Subcutaneous abdominal adipose tissue (tissue), 5 donors: ENCODE data around the gene SMCO4.

Experiments
- H3K27ac ChIP-seq: one replicate; pipeline ENCODE4 v1.7.0; 2013; ENCODE audit warnings: low read depth, mild to moderate bottlenecking, inconsistent platforms, low read length, moderate library complexity
- H3K27me3 ChIP-seq, 5 donors: one replicate each; pipeline ENCODE4 v1.7.0; 2013; ENCODE audit warnings: low read length in 5 of 5, inconsistent platforms in 1 of 5; ENCODE audit not compliant: control insufficient read depth in 5 of 5, insufficient read depth in 4 of 5
- H3K36me3 ChIP-seq, 5 donors: one replicate each; pipeline ENCODE4 v1.7.0; 2013; ENCODE audit warnings: low read length in 5 of 5; ENCODE audit not compliant: control insufficient read depth in 5 of 5, insufficient read depth in 5 of 5
- H3K4me1 ChIP-seq, 5 donors: one replicate each; pipeline ENCODE4 v1.7.0; 2013; ENCODE audit warnings: low read length in 5 of 5, mild to moderate bottlenecking in 3 of 5, moderate library complexity in 1 of 5; ENCODE audit not compliant: control insufficient read depth in 5 of 5, insufficient read depth in 5 of 5
- H3K4me3 ChIP-seq, 5 donors: one replicate each; pipeline ENCODE4 v1.7.0; 2013; ENCODE audit warnings: low read length in 5 of 5, low read depth in 1 of 5
- H3K9ac ChIP-seq, 5 donors: one replicate each; pipeline ENCODE4 v1.7.0; 2013; ENCODE audit warnings: low read length in 5 of 5, mild to moderate bottlenecking in 4 of 5, moderate library complexity in 3 of 5
- H3K9me3 ChIP-seq, 5 donors: one replicate each; pipeline ENCODE4 v1.7.0; 2013; ENCODE audit warnings: low read length in 5 of 5; ENCODE audit not compliant: control insufficient read depth in 5 of 5
- donor health status: healthy.
- donor health status: healthy.
- donor health status: healthy.
- donor health status: healthy.
- donor health status: healthy.

Gene SMCO4

DNA sequence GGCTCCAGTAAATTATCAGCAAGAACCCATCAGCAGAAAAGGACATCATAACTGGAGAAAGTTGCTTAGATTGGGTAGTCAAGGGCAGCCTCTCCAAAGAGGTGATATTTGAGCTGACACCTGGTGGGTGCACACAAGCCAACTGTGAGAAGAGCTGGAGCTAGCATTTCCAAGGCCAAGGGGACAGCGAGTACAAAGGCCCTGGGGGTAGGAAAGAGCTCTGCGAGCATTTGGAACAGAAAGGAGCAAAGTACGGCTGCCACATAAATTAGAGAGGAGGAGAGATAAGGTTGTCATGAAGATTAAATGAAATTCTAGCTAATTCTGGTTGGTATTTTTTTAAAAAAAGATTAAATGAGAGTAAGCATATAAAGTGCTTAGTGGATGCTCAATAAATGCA lies 21.7 kb upstream of the SMCO4 start:
- H3K4me3 ChIP-seq: no peak overlapping the region

GRCh38 chr11:93563857-93564256 lies 20.7 kb upstream of the SMCO4 start:
- Histone ChIP-seq H3K9me3 (no peaks in the 10 kb centered on the region), H3K36me3 (no peaks in the 10 kb centered on the region), H3K4me1 (peaks cover 0 to 12% (median 4%) of the 10 kb centered on the region in 5 donors), H3K27me3 (no peaks in the 10 kb centered on the region), H3K4me3 (no peak overlapping the region), H3K27ac (no peak overlapping the region), H3K9ac (no peak overlapping the region)

More for the DNA sequence above, 21.7 kb upstream of the SMCO4 start:
- Histone ChIP-seq H3K27me3 (no peaks in the 10 kb centered on the region), H3K4me1 (peaks cover 0 to 15% (median 4%) of the 10 kb centered on the region in 5 donors), H3K9me3 (no peaks in the 10 kb centered on the region), H3K36me3 (no peaks in the 10 kb centered on the region), H3K9ac (no peak overlapping the region), H3K27ac (no peak overlapping the region)

DNA sequence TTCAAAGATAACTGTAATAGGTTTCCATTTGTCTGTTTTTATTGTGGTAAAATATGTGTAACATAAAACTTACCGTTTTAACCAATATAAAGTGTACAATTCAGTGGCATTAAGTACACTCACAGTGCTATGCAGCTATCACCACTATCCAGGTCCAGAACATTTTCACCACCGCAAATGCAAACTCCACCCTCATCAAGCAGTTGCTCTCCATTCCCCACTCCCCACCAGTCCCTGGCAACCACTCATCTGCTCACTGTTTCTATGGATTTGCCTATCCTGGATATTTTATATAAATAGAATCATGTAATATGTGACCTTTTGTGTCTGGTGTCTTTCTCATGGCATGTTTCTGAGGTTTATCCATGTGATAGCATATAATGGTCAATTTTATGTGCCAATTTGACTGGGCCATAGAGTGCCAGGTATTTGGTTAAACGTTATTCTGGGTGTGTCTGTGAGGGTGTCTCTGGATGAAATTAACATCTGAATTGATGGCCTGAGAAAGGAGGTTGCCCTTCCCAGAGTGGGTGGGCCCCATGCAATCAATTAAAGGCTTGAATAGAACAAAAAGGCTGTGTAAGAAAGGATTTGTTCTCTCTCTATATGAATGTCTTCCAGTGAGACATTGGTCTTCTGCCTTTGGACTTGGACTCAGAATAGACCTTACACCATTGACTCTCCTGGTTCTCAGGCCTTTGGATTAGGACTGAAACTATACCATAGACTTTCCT lies 17.2 kb upstream of the SMCO4 start:
- H3K36me3 ChIP-seq: no peaks in the 10 kb centered on the region
- H3K9me3 ChIP-seq: no peaks in the 10 kb centered on the region
- H3K27ac ChIP-seq: no peak overlapping the region
- H3K27me3 ChIP-seq: peaks cover 0 to 2% (median 0%) of the 10 kb centered on the region in 5 donors
- no peak overlapping the region for H3K4me3 ChIP-seq
- H3K4me1 ChIP-seq: no peaks in the 10 kb centered on the region
- no peak overlapping the region for H3K9ac ChIP-seq

GRCh38 chr11:93559681-93560080 lies 16.5 kb upstream of the SMCO4 start:
- H3K27me3 ChIP-seq: peaks cover 3 to 4% (median 3%) of the 10 kb centered on the region in 5 donors
- H3K4me3 ChIP-seq: no peak overlapping the region
- no peaks in the 10 kb centered on the region for H3K36me3 ChIP-seq
- no peaks in the 10 kb centered on the region for H3K4me1 ChIP-seq
- no peaks in the 10 kb centered on the region for H3K9me3 ChIP-seq
- no peak overlapping the region for H3K9ac ChIP-seq
- H3K27ac ChIP-seq: no peak overlapping the region

GRCh38 chr11:93552874-93553273 lies 9.7 kb upstream of the SMCO4 start:
- H3K9me3 ChIP-seq: no peaks in the 10 kb centered on the region

GRCh38 chr11:93549976-93550375 lies 6.8 kb upstream of the SMCO4 start:
- no peak overlapping the region for H3K4me3 ChIP-seq
- H3K9ac ChIP-seq: no peak overlapping the region
- no peak overlapping the region for H3K27ac ChIP-seq
- no peaks in the 10 kb centered on the region for H3K9me3 ChIP-seq
- H3K4me1 ChIP-seq: no peaks in the 10 kb centered on the region
- peaks cover 0 to 3% (median 0%) of the 10 kb centered on the region in 5 donors for H3K27me3 ChIP-seq
- H3K36me3 ChIP-seq: no peaks in the 10 kb centered on the region

More at GRCh38 chr11:93552874-93553273, 9.7 kb upstream of the SMCO4 start:
- H3K9ac ChIP-seq: no peak overlapping the region
- no peak overlapping the region for H3K4me3 ChIP-seq
- H3K27me3 ChIP-seq: peaks cover 3 to 4% (median 3%) of the 10 kb centered on the region in 5 donors
- no peaks in the 10 kb centered on the region for H3K36me3 ChIP-seq
- H3K4me1 ChIP-seq: no peaks in the 10 kb centered on the region
- no peak overlapping the region for H3K27ac ChIP-seq

GRCh38 chr11:93548679-93549319 lies 5.6 kb upstream of the SMCO4 start:
- Histone ChIP-seq H3K9me3 (no peaks in the 10 kb centered on the region), H3K36me3 (no peaks in the 10 kb centered on the region), H3K9ac (no peak overlapping the region), H3K27ac (no peak overlapping the region), H3K4me1 (peaks cover 0 to 9% (median 2%) of the 10 kb centered on the region in 5 donors), H3K4me3 (no peak overlapping the region), H3K27me3 (no peaks in the 10 kb centered on the region)

DNA sequence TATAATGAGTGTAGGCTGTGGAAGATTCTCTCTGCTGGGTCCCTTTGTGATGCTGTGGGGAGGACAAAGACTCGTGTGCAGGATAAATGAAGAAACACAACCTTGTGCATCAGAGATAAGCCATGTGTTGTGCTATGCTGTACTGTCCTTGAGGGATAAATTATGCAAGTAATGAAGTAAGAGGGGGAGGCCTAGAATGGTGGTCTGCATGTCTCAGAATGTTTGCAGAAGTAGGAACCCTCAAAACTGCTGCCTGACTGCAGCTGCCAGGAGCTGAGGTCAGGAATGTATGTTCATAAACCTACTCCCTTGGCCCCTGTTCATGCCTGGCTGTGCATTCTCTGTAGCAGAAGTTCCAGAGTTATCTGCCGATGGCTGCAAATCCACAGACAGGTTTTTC lies 4.6 kb upstream of the SMCO4 start:
- no peak overlapping the region for H3K9ac ChIP-seq

DNA sequence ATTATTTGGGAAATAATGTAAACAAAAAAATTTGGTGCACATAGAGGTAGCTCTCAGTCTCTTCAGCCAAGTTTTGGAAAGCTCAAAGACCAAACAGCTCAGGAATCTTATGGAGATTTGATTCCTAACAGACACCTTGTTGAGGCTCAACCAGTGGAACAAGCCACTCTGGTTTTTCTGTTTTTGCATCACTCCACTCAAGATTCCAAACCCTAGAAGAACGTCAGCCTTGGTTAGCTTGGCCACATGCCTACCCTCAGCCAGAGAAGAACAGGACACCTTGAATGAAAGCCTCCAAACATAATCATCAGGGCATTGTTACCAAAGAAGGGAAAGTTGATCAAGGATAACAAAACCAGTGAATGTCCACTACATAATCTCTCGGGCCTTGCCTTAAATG lies 3.8 kb upstream of the SMCO4 start:
- Histone ChIP-seq H3K4me3 (no peak overlapping the region), H3K27ac (no peak overlapping the region), H3K9me3 (no peaks in the 10 kb centered on the region), H3K36me3 (no peaks in the 10 kb centered on the region), H3K27me3 (no peaks in the 10 kb centered on the region), H3K9ac (no peak overlapping the region), H3K4me1 (peaks cover 3 to 18% (median 12%) of the 10 kb centered on the region in 5 donors)

More for the DNA sequence above, 4.6 kb upstream of the SMCO4 start:
- Histone ChIP-seq H3K4me1 (peaks cover 3 to 13% (median 7%) of the 10 kb centered on the region in 5 donors), H3K27ac (no peak overlapping the region), H3K36me3 (no peaks in the 10 kb centered on the region), H3K27me3 (no peaks in the 10 kb centered on the region), H3K9me3 (no peaks in the 10 kb centered on the region), H3K4me3 (no peak overlapping the region)

DNA sequence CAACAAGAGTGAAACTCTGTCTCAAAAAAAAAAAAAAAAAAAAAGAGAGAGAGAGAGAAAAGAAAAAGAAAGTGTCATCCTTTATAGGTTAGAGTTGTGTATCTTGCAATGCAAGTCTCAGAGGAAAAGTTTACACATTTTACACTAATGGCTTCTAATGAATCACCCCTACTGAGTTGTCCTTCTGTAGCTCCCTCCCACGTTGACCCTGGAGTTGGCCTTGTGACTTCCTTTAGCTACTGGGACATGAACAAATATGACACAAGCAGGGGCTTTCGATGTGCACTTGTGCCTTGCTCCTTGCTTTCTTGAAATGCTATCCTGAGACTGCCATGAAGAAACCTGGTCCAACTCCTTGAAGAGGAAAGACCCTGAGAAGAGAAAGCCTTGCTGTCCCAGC lies 2.4 kb upstream of the SMCO4 start:
- Histone ChIP-seq H3K27me3 (no peaks in the 10 kb centered on the region), H3K27ac (no peak overlapping the region), H3K36me3 (no peaks in the 10 kb centered on the region), H3K4me3 (no peak overlapping the region), H3K4me1 (peaks cover 3 to 18% (median 16%) of the 10 kb centered on the region in 5 donors), H3K9me3 (no peaks in the 10 kb centered on the region), H3K9ac (no peak overlapping the region)
